ENCODE data around the gene NDUFAF8. TPM values are rescaled to one million over a fixed set of nuclear protein-coding genes. Genes with fewer than 3 reads are reported as not detected.

NDUFAF8 gene
- total RNA-seq, 2 experiments from 2014 or later = 34.6 to 38.6 TPM

GRCh38 chr17:81252987-81253329 lies 13.8 kb downstream of the NDUFAF8 start:
- H3K4me1 ChIP-seq (ENCODE audit: insufficient read depth, low read length) = no peaks in the 10 kb centered on the region
- Mint-ChIP-seq H3K9me3 (no peaks in the 10 kb centered on the region), H3K4me1 (ENCODE audit: low read depth) (peaks cover 11% of the 10 kb centered on the region), H3K36me3 (ENCODE audit: low read depth) (peaks cover 24% of the 10 kb centered on the region), H3K27ac (no peak overlapping the region), H3K4me3 (no peak overlapping the region), H3K27me3 (no peaks in the 10 kb centered on the region)
- H3K27ac ChIP-seq (ENCODE audit: low read depth in 1 of 2, low read length in 2 of 2) = no peak overlapping the region
- intact Hi-C loops (cut with DNase I, micrococcal nuclease) = loop anchor here (1.0 to 5.0 kb wide), 8 partner anchors 30 to 348 kb away; partner anchors contain the start of gene SLC38A10 (in 1 of the 2)
- ATAC-seq (ENCODE audit: poor library complexity) (no peak), DNase-seq (no peak)
- H3K4me3 ChIP-seq (ENCODE audit: low read length) = no peak overlapping the region
- H3K27me3 ChIP-seq (ENCODE audit: control insufficient read depth in 1 of 2, insufficient read depth in 2 of 2, low read length in 2 of 2) = no peaks in the 10 kb centered on the region
- H3K9me3 ChIP-seq (ENCODE audit: control insufficient read depth in 1 of 2, insufficient read depth in 1 of 2, low read length in 2 of 2) = no peaks in the 10 kb centered on the region
- ChIA-PET CTCF (interaction anchor here (1.1 to 1.2 kb wide), 2 partner anchors 232 to 348 kb away, joined by 3 to 5 read pairs; no protein-coding TSS in a partner anchor), POLR2A (no interaction called here)
- no peak for TF ChIP-seq CTCF (IDR thresholded peaks at IDR 0.05)
- H3K36me3 ChIP-seq (ENCODE audit: insufficient read depth, low read length) = peaks cover 44% of the 10 kb centered on the region

DNA sequence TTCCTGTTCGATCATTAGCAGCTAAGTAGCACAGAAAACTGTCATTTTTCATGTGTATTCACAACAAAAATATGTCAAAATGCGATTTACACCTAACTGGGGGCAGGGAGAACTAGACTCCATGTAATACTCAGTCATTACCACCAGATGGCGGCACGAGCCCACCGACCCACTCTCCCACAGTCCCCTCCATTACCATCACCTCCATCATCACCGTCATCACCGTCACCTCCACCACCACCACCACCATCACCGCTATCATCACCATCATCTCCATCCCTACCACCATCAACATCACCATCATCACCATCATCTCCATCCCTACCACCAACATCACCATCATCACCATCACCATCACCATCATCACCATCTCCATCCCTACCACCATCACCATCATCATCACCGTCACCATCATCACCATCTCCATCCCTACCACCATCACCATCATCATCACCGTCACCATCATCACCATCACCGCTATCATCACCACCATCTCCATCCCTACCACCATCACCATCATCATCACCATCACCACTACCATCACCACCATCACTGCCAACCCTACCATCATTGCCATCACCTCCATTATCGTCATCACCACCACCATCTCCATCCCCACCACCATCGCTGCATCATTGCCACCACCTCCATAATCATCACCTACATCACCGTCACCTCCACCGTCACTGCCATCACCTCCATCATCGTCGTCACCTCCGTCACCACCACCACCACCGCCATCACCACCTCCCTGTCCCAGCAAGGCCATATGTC lies 14.4 kb downstream of the NDUFAF8 start:
- H3K4me3 Mint-ChIP-seq = no peak overlapping the region
- CTCF ChIA-PET = interaction anchor here (1.1 to 1.2 kb wide), 2 partner anchors 231 to 347 kb away, joined by 3 to 5 read pairs; no protein-coding TSS in a partner anchor
- POLR2A ChIA-PET = no interaction called here
- TF ChIP-seq CTCF (IDR thresholded peaks at IDR 0.05) = peak; percentile 80
- no peaks in the 10 kb centered on the region for H3K9me3 Mint-ChIP-seq
- no peaks in the 10 kb centered on the region for H3K27me3 Mint-ChIP-seq
- H3K4me1 ChIP-seq (ENCODE audit: insufficient read depth, low read length) = no peaks in the 10 kb centered on the region
- peak; percentile 96 for ATAC-seq (ENCODE audit: poor library complexity)
- H3K27ac ChIP-seq (ENCODE audit: low read depth in 1 of 2, low read length in 2 of 2) = no peak overlapping the region
- H3K4me3 ChIP-seq (ENCODE audit: low read length) = no peak overlapping the region
- peaks cover 27% of the 10 kb centered on the region for H3K36me3 Mint-ChIP-seq (ENCODE audit: low read depth)
- H3K27me3 ChIP-seq (ENCODE audit: control insufficient read depth in 1 of 2, insufficient read depth in 2 of 2, low read length in 2 of 2) = no peaks in the 10 kb centered on the region
- H3K36me3 ChIP-seq (ENCODE audit: insufficient read depth, low read length) = peaks cover 49% of the 10 kb centered on the region
- peaks cover 11% of the 10 kb centered on the region for H3K4me1 Mint-ChIP-seq (ENCODE audit: low read depth)
- intact Hi-C loops (cut with DNase I, micrococcal nuclease) = loop anchor here (1.0 to 5.0 kb wide), 8 partner anchors 30 to 348 kb away; partner anchors contain the start of gene SLC38A10 (in 1 of the 2)
- H3K27ac Mint-ChIP-seq = no peak overlapping the region
- no peaks in the 10 kb centered on the region for H3K9me3 ChIP-seq (ENCODE audit: control insufficient read depth in 1 of 2, insufficient read depth in 1 of 2, low read length in 2 of 2)
- peak; percentile 47 to 83 (median 58) for DNase-seq

DNA sequence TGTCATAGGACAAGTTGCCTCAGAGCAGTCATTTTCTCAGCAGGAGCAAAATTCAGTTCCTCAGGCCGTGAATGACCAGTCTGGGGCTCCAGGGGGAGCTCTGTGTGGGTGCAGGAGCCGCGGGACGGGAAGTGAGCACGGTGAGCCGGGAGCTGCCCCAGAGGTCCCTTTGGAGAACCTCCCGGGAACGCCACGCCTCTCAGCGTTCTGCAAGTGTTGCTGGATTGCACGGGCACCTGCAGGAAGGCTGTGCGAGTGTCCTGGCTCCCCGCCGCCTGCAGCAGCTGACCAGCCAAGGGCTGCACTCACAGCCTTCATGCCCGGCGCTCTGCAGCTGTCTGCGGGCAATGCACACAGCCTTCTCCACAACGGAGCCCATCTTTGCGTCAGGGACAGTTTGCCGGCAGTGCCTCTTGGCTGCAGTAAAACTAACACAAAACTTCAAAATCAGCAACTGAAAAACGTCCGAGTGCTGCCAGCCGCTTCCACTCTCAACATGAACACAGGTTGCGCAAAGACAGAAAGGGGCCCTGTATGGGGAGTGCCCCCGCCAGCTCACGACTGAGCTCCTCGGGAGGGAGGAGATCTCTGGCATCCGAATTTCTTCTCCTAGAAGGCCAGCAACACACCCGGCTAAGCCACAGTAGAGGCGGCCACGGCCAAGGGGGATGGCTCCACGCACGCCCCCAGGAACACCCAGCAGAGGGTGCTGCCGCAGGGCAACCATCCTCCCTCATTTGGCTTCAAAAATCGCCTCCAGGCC lies 16.0 kb downstream of the NDUFAF8 start:
- Histone ChIP-seq H3K4me1 (ENCODE audit: insufficient read depth, low read length) (no peaks in the 10 kb centered on the region), H3K36me3 (ENCODE audit: insufficient read depth, low read length) (peaks cover 57% of the 10 kb centered on the region), H3K27me3 (ENCODE audit: control insufficient read depth in 1 of 2, insufficient read depth in 2 of 2, low read length in 2 of 2) (no peaks in the 10 kb centered on the region), H3K9me3 (ENCODE audit: control insufficient read depth in 1 of 2, insufficient read depth in 1 of 2, low read length in 2 of 2) (no peaks in the 10 kb centered on the region), H3K27ac (ENCODE audit: low read depth in 1 of 2, low read length in 2 of 2) (no peak overlapping the region), H3K4me3 (ENCODE audit: low read length) (no peak overlapping the region)
- H3K4me1 Mint-ChIP-seq (ENCODE audit: low read depth) = peaks cover 11% of the 10 kb centered on the region
- H3K27me3 Mint-ChIP-seq = no peaks in the 10 kb centered on the region
- H3K9me3 Mint-ChIP-seq = no peaks in the 10 kb centered on the region
- TF ChIP-seq CTCF (IDR thresholded peaks at IDR 0.05) = no peak
- ChIA-PET CTCF (interaction anchor here (0.6 kb wide), 1 partner anchor 282 kb away, joined by 3 read pairs; no protein-coding TSS in a partner anchor), POLR2A (no interaction called here)
- intact Hi-C loops (cut with DNase I, micrococcal nuclease) = loop anchor here in 1 of 2 experiments (5.0 kb wide), 1 partner anchor 42 kb away; the partner anchor contains the start of gene SLC38A10
- H3K4me3 Mint-ChIP-seq = no peak overlapping the region
- H3K36me3 Mint-ChIP-seq (ENCODE audit: low read depth) = peaks cover 34% of the 10 kb centered on the region
- ATAC-seq (ENCODE audit: poor library complexity) (no peak), DNase-seq (peak in 1 of 14 experiments; percentile 33)
- H3K27ac Mint-ChIP-seq = no peak overlapping the region

All from CD4-positive, alpha-beta T cell (primary cell).